Mesendoderm (in vitro differentiated cells): ENCODE measurements around the gene BPIFB3. TPM values are rescaled to one million over a fixed set of nuclear protein-coding genes. Genes with fewer than 3 reads are reported as not detected.

Experiments used
- DNase-seq: peaks from one replicate; pipeline ENCODE4 v3.0.0; 2013
- H2AK5ac ChIP-seq: 2 replicates; pipeline ENCODE4 v1.6.1; 2013; ENCODE audit warnings: low read length, inconsistent platforms
- H2BK120ac ChIP-seq: 2 replicates; pipeline ENCODE4 v1.6.1; 2013; ENCODE audit warnings: low read depth, mild to moderate bottlenecking, low read length, moderate library complexity, mixed read lengths
- H2BK15ac ChIP-seq: replicated peaks from 2 replicates; pipeline ENCODE4 v1.6.1; 2013; ENCODE audit warnings: low read depth, mild to moderate bottlenecking, moderate library complexity
- H2BK5ac ChIP-seq: 2 replicates; pipeline ENCODE4 v1.6.1; 2013; ENCODE audit warnings: low read length, inconsistent platforms
- H3K18ac ChIP-seq: 2 replicates; pipeline ENCODE4 v1.6.1; 2013; ENCODE audit warnings: mild to moderate bottlenecking, low read length, mixed read lengths
- H3K23ac ChIP-seq: one replicate; pipeline ENCODE4 v1.6.1; 2013; ENCODE audit warnings: low read length
- H3K27ac ChIP-seq: 2 replicates; pipeline ENCODE4 v1.5.1; 2013; ENCODE audit warnings: low read depth, mild to moderate bottlenecking, inconsistent platforms, low read length, moderate library complexity
- H3K27me3 ChIP-seq: 2 replicates; pipeline ENCODE4 v1.6.1; 2013; ENCODE audit warnings: low read length, control low read depth, mild to moderate bottlenecking, inconsistent platforms; ENCODE audit not compliant: insufficient read depth, poor library complexity
- H3K36me3 ChIP-seq: 2 replicates; pipeline ENCODE4 v1.6.1; 2013; ENCODE audit warnings: low read length, inconsistent platforms; ENCODE audit not compliant: control insufficient read depth, insufficient read depth
- H3K4ac ChIP-seq: one replicate; pipeline ENCODE4 v1.6.1; 2013; ENCODE audit warnings: low read depth, mild to moderate bottlenecking, low read length, moderate library complexity
- H3K4me1 ChIP-seq: 2 replicates; pipeline ENCODE4 v1.6.1; 2013; ENCODE audit warnings: low read depth, low read length, inconsistent platforms; ENCODE audit not compliant: control insufficient read depth
- H3K4me2 ChIP-seq: 2 replicates; pipeline ENCODE4 v1.6.1; 2013; ENCODE audit warnings: low read length
- H3K4me3 ChIP-seq: 2 replicates; pipeline ENCODE4 v1.5.1; 2013; ENCODE audit warnings: mild to moderate bottlenecking, low read length
- H3K56ac ChIP-seq: one replicate; pipeline ENCODE4 v1.6.1; 2013; ENCODE audit warnings: low read length
- H3K79me1 ChIP-seq: 2 replicates; pipeline ENCODE4 v1.6.1; 2013; ENCODE audit warnings: low read length, inconsistent platforms
- H3K79me2 ChIP-seq: 2 replicates; pipeline ENCODE4 v1.6.1; 2013; ENCODE audit warnings: mild to moderate bottlenecking, low read length; ENCODE audit not compliant: control insufficient read depth, insufficient read depth
- H3K9ac ChIP-seq: 2 replicates; pipeline ENCODE4 v1.6.1; 2013; ENCODE audit warnings: low read length, inconsistent platforms
- H4K5ac ChIP-seq: one replicate; pipeline ENCODE4 v1.6.1; 2013; ENCODE audit warnings: low read length
- H4K8ac ChIP-seq: one replicate; pipeline ENCODE4 v1.6.1; 2013; ENCODE audit warnings: low read depth, mild to moderate bottlenecking, control low read depth, low read length, moderate library complexity
- WGBS: extraction: QIAGEN DNeasy Blood & Tissue Kit; methylation state at CpG from one replicate; pipeline ENCODE4 v1.1.7; 2013; ENCODE audit warnings: low lambda C conversion rate, missing lambda C conversion rate; ENCODE audit not compliant: insufficient coverage; ENCODE audit errors: extremely low coverage; 5-methylcytosine and 5-hydroxymethylcytosine counted together
- polyA plus RNA-seq, 2 experiments: library from polyadenylated mRNA; stranded (reverse); fragments of 200-250 nt; gene quantifications; one replicate each; pipeline ENCODE4 v1.2.3, GENCODE V29; 2013

The BPIFB3 gene
- polyA plus RNA-seq (2013, experiment 1 of 2): not detected
- polyA plus RNA-seq (2013, experiment 2 of 2): 0.03 TPM

- no CpG with 5 or more reads among the region's 25 CpGs for WGBS
- Histone ChIP-seq H2BK5ac (no peak within 1 kb of the TSS), H3K79me2 (no peaks in the 10 kb centered on the region), H3K4me3 (no peak within 1 kb of the TSS), H3K23ac (peak within 1 kb of the TSS; percentile 45), H2BK15ac (no peak within 1 kb of the TSS), H2AK5ac (no peak within 1 kb of the TSS), H3K4ac (no peak within 1 kb of the TSS), H3K18ac (no peak within 1 kb of the TSS), H4K5ac (no peak within 1 kb of the TSS), H3K56ac (peak within 1 kb of the TSS; percentile 74), H3K36me3 (no peaks in the 10 kb centered on the region), H3K4me1 (peaks cover 2% of the 10 kb centered on the region), H4K8ac (no peak within 1 kb of the TSS), H3K27ac (no peak within 1 kb of the TSS), H3K27me3 (no peaks in the 10 kb centered on the region), H3K9ac (no peak within 1 kb of the TSS), H2BK120ac (no peak within 1 kb of the TSS), H3K4me2 (no peak within 1 kb of the TSS), H3K79me1 (no peaks in the 10 kb centered on the region)
- DNase-seq: no peak
Measured at GRCh38 chr20:33053291-33054106, at the start of gene BPIFB3. BPIFB3 (plus strand) TSS chr20:33053903; CDS start chr20:33055436, 1,533 bp downstream.

GRCh38 chr20:33004141-33004751, 49.5 kb upstream of the BPIFB3 start, which contains the start of gene SUN5:
SUN5 (minus strand) TSS chr20:33004433; CDS start chr20:33004340, 93 bp downstream.
- Histone ChIP-seq H3K27ac (no peak within 1 kb of the TSS), H3K9ac (no peak within 1 kb of the TSS), H2AK5ac (peak within 1 kb of the TSS; percentile 91), H3K36me3 (no peaks in the 10 kb centered on the region), H4K8ac (no peak within 1 kb of the TSS), H2BK120ac (no peak within 1 kb of the TSS), H3K79me2 (no peaks in the 10 kb centered on the region), H3K4ac (peak within 1 kb of the TSS; percentile 17), H4K5ac (no peak within 1 kb of the TSS), H3K56ac (no peak within 1 kb of the TSS), H3K4me1 (no peaks in the 10 kb centered on the region), H3K23ac (no peak within 1 kb of the TSS), H3K18ac (no peak within 1 kb of the TSS), H3K27me3 (no peaks in the 10 kb centered on the region), H3K4me3 (no peak within 1 kb of the TSS), H3K79me1 (no peaks in the 10 kb centered on the region), H2BK5ac (no peak within 1 kb of the TSS), H3K4me2 (no peak within 1 kb of the TSS), H2BK15ac (no peak within 1 kb of the TSS)
- no CpG with 5 or more reads among the region's 6 CpGs for WGBS
- no peak for DNase-seq

DNA sequence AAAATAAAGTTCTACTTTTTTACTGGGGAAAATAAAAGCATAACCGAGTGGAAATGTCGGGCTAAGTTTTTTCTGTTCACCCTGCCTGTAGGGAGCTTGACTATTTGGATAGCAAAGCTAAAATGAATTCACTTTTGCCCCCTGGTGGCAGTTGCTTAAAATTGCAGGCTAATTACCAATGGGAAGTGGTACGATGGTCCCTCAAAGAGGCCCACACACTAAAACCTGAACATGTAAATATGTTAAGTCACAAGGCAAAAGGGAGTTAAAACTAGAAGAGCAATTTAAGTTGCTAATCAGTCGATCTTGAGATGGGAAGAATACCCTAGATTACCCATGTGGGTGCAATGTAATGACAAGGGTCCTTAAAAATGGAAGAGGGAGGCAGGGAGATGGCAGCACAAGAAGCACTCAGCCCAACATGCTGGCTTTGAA, 48.6 kb upstream of the BPIFB3 start:
- no peak overlapping the region for H3K23ac ChIP-seq
- no peaks in the 10 kb centered on the region for H3K27me3 ChIP-seq
- no peak overlapping the region for H3K18ac ChIP-seq
- H2AK5ac ChIP-seq: no peak overlapping the region
- no peak overlapping the region for H4K5ac ChIP-seq
- no peaks in the 10 kb centered on the region for H3K36me3 ChIP-seq
- no peak overlapping the region for H3K4ac ChIP-seq
- H3K9ac ChIP-seq: no peak overlapping the region
- no peak overlapping the region for H2BK5ac ChIP-seq
- H3K56ac ChIP-seq: no peak overlapping the region
- no CpG with 5 or more reads among the region's 4 CpGs for WGBS
- no peaks in the 10 kb centered on the region for H3K79me2 ChIP-seq
- peak; percentile 76 for DNase-seq
- H3K79me1 ChIP-seq: no peaks in the 10 kb centered on the region
- no peak overlapping the region for H3K27ac ChIP-seq
- no peak overlapping the region for H2BK15ac ChIP-seq
- no peak overlapping the region for H2BK120ac ChIP-seq
- H3K4me3 ChIP-seq: no peak overlapping the region
- no peak overlapping the region for H3K4me2 ChIP-seq
- H3K4me1 ChIP-seq: no peaks in the 10 kb centered on the region
- no peak overlapping the region for H4K8ac ChIP-seq

DNA sequence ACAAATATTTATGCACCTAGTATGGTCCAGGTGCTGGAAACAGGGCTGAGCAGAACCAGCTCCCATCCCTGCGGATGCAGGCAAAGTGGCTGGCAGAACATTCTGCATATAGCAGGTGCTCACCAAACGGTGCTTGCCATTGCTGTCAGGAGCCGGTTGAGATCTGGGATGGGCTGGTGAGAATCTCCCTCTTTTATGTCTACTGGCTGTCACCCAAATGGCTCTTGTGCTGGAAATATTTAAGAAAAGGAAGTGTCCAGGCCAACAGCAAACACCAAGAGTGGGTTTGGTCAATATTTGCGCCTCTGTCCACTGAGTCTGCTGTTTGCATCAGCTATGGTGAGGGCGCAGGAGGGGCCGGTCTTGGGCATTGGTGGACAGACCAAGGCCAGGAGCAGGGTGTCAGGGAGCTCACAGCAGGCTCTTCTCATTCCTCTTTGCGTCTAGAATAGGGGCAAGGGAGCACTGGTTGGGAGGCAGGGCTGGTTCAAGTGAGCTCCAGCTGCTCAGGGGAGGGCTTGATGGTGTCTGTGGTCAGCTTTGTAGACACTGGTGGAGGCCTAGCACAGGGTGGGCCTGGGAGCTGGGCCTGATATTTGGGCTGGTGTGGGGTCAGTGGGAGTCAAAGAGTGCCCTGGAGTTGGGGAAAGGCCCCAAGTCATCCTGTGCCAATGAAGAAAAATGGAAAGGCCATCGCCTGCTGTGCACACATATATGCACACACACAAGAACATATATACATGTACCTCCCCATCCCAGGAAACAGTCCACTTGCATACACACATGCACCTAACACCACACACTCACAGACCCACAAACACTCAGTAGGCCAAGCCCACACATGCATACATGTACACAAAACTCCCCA, 47.6 kb upstream of the BPIFB3 start:
- no CpG with 5 or more reads among the region's 8 CpGs for WGBS
- H3K36me3 ChIP-seq: no peaks in the 10 kb centered on the region
- no peak overlapping the region for H2BK120ac ChIP-seq

GRCh38 chr20:33006776-33007375, 46.8 kb upstream of the BPIFB3 start:
- H4K8ac ChIP-seq: no peak overlapping the region
- no CpG with 5 or more reads among the region's 8 CpGs for WGBS
- no peaks in the 10 kb centered on the region for H3K36me3 ChIP-seq
- no peak overlapping the region for H3K4me2 ChIP-seq
- no peak overlapping the region for H3K18ac ChIP-seq
- no peak overlapping the region for H3K23ac ChIP-seq
- no peak overlapping the region for H3K4ac ChIP-seq
- H2AK5ac ChIP-seq: peak overlapping the region; percentile 37
- no peaks in the 10 kb centered on the region for H3K79me2 ChIP-seq
- no peak overlapping the region for H2BK120ac ChIP-seq
- peak overlapping the region; percentile 5 for H3K56ac ChIP-seq
- no peaks in the 10 kb centered on the region for H3K79me1 ChIP-seq
- H3K4me1 ChIP-seq: no peaks in the 10 kb centered on the region
- H3K4me3 ChIP-seq: no peak overlapping the region
- H2BK5ac ChIP-seq: no peak overlapping the region
- no peak for DNase-seq
- no peaks in the 10 kb centered on the region for H3K27me3 ChIP-seq
- no peak overlapping the region for H2BK15ac ChIP-seq
- H4K5ac ChIP-seq: no peak overlapping the region
- H3K9ac ChIP-seq: no peak overlapping the region
- no peak overlapping the region for H3K27ac ChIP-seq

More for the DNA sequence above, 47.6 kb upstream of the BPIFB3 start:
- Histone ChIP-seq H3K4me2 (no peak overlapping the region), H3K4me3 (no peak overlapping the region), H4K8ac (no peak overlapping the region), H3K56ac (peak overlapping the region; percentile 5), H3K4me1 (no peaks in the 10 kb centered on the region), H3K79me2 (no peaks in the 10 kb centered on the region), H3K27ac (no peak overlapping the region), H2AK5ac (peak overlapping the region; percentile 37), H3K23ac (no peak overlapping the region), H3K27me3 (no peaks in the 10 kb centered on the region), H3K79me1 (no peaks in the 10 kb centered on the region), H3K4ac (no peak overlapping the region), H2BK5ac (no peak overlapping the region), H3K18ac (no peak overlapping the region), H4K5ac (no peak overlapping the region), H2BK15ac (no peak overlapping the region), H3K9ac (no peak overlapping the region)
- DNase-seq: no peak
